H1 (cell line): ENCODE measurements around the gene RGS3. TPM values are rescaled to one million over a fixed set of nuclear protein-coding genes. Genes with fewer than 3 reads are reported as not detected.

Experiments used
- CTCF ChIA-PET: fragments of 300-600 bp; sonication (Branson Sonifier 250); formaldehyde crosslinking; loops from one replicate; lab custom pipeline; 2021; ENCODE audit not compliant: partially characterized antibody; lab: Charles Lee
- POLR2A ChIA-PET: fragments of 300-600 bp; sonication (Branson Sonifier 250); formaldehyde crosslinking; loops from one replicate; lab custom pipeline; 2021; ENCODE audit warnings: inconsistent platforms; ENCODE audit not compliant: partially characterized antibody; lab: Charles Lee
- DNase-seq, 2 experiments: peaks; one replicate each; pipeline versions ENCODE4 v3.0.0 to v3.0.0-alpha.2; 2010 to 2022; ENCODE audit warnings: low spot score in 2 of 2, low read depth in 1 of 2, mixed read lengths in 1 of 2
- FAIRE-seq: peaks from 2 replicates; lab custom pipeline; 2011; peaks lifted over from hg19 to GRCh38; lab: Jason Lieb, UNC
- H2AFZ ChIP-seq: 2 replicates; pipeline ENCODE4 v1.8.1; 2012; ENCODE audit warnings: low read length, inconsistent platforms
- H2AK5ac ChIP-seq: 2 replicates; pipeline ENCODE4 v1.6.1; 2013; ENCODE audit warnings: low read depth, low read length
- H2BK120ac ChIP-seq: replicated peaks from 2 replicates; pipeline ENCODE3; 2013; ENCODE audit warnings: low read depth, low read length, inconsistent platforms
- H2BK12ac ChIP-seq: 2 replicates; pipeline ENCODE4 v1.6.1; 2013; ENCODE audit warnings: low read depth, low read length
- H2BK15ac ChIP-seq: 2 replicates; pipeline ENCODE4 v1.6.1; 2013; ENCODE audit warnings: low read length
- H2BK20ac ChIP-seq: 2 replicates; pipeline ENCODE4 v1.6.1; 2013; ENCODE audit warnings: low read length
- H2BK5ac ChIP-seq: 2 replicates; pipeline ENCODE4 v1.6.1; 2013; ENCODE audit warnings: low read depth, low read length
- H3K14ac ChIP-seq: 2 replicates; pipeline ENCODE4 v1.6.1; 2013; ENCODE audit warnings: inconsistent platforms; ENCODE audit not compliant: insufficient read length
- H3K18ac ChIP-seq: 2 replicates; pipeline ENCODE4 v1.6.1; 2013; ENCODE audit warnings: low read length; ENCODE audit errors: extremely low read depth
- H3K23ac ChIP-seq: 2 replicates; pipeline ENCODE4 v1.6.1; 2013; ENCODE audit warnings: inconsistent platforms; ENCODE audit not compliant: insufficient read length
- H3K23me2 ChIP-seq: 2 replicates; pipeline ENCODE4 v1.6.1; 2013; ENCODE audit warnings: low read depth, low read length
- H3K27ac ChIP-seq: 2 replicates; pipeline ENCODE4 v1.6.1; 2011; ENCODE audit warnings: low read depth, low read length, inconsistent platforms
- H3K27me3 ChIP-seq, 4 experiments: replicated peaks in 1 of 4; 1 replicate in 1 of 4; 2 replicates in 3 of 4; pipeline versions ENCODE4 v1.6.1 to v1.8.1; 2011 to 2013; ENCODE audit warnings: low read length in 3 of 4, mild to moderate bottlenecking in 3 of 4, inconsistent platforms in 2 of 4, mixed read lengths in 2 of 4, moderate library complexity in 1 of 4; ENCODE audit not compliant: control insufficient read depth in 3 of 4, insufficient read depth in 3 of 4; ENCODE audit errors: extremely low read depth in 1 of 4
- H3K36me3 ChIP-seq, 4 experiments: 2 replicates each; pipeline versions ENCODE4 v1.6.1 to v1.8.1; 2011 to 2013; ENCODE audit warnings: mild to moderate bottlenecking in 4 of 4, low read length in 3 of 4, moderate library complexity in 2 of 4, control low read depth in 1 of 4, inconsistent platforms in 1 of 4; ENCODE audit not compliant: insufficient read depth in 4 of 4, control insufficient read depth in 2 of 4
- H3K4ac ChIP-seq: replicated peaks from 2 replicates; pipeline ENCODE3; 2013; ENCODE audit warnings: low read length, low read depth, mixed read lengths, inconsistent platforms; ENCODE audit not compliant: insufficient read length
- H3K4me1 ChIP-seq, 4 experiments: replicated peaks in 1 of 4; 1 replicate in 1 of 4; 2 replicates in 3 of 4; pipeline versions ENCODE4 v1.6.1 to v1.8.1; 2011 to 2013; ENCODE audit warnings: low read length in 3 of 4, inconsistent platforms in 2 of 4, mixed read lengths in 1 of 4; ENCODE audit not compliant: insufficient read depth in 4 of 4, control insufficient read depth in 3 of 4
- H3K4me2 ChIP-seq, 2 experiments: 2 replicates each; pipeline versions ENCODE4 v1.6.1 to v1.8.1; 2011 to 2013; ENCODE audit warnings: low read depth in 2 of 2, low read length in 2 of 2, control low read depth in 1 of 2, inconsistent platforms in 1 of 2, mild to moderate bottlenecking in 1 of 2; ENCODE audit not compliant: insufficient read depth in 1 of 2
- H3K4me3 ChIP-seq, 4 experiments: fragments of 200-600, 300-600 bp in 1 of 4; sonication (generic), shearing (Covaris generic), sonication (Bioruptor Twin) in 1 of 4; 2 replicates each; pipeline versions ENCODE4 v1.5.1 to v1.8.1; 2011 to 2016; ENCODE audit warnings: low read length in 4 of 4, low read depth in 3 of 4, control low read depth in 2 of 4, inconsistent platforms in 2 of 4, mild to moderate bottlenecking in 2 of 4, mixed read lengths in 1 of 4, moderate library complexity in 1 of 4; ENCODE audit not compliant: insufficient read depth in 2 of 4; ENCODE audit errors: extremely low read depth in 1 of 4
- H3K56ac ChIP-seq: replicated peaks from 2 replicates; pipeline ENCODE3; 2013; ENCODE audit warnings: low read depth, mild to moderate bottlenecking, mixed read lengths, low read length, inconsistent platforms; ENCODE audit not compliant: insufficient read length
- H3K79me1 ChIP-seq: 2 replicates; pipeline ENCODE4 v1.6.1; 2013; ENCODE audit warnings: low read depth, low read length, control low read depth
- H3K79me2 ChIP-seq, 2 experiments: 2 replicates each; pipeline versions ENCODE4 v1.6.1 to v1.8.1; 2012 to 2013; ENCODE audit warnings: low read length in 2 of 2, mild to moderate bottlenecking in 2 of 2, inconsistent platforms in 1 of 2; ENCODE audit not compliant: insufficient read depth in 2 of 2, control insufficient read depth in 1 of 2
- H3K9ac ChIP-seq, 4 experiments: replicated peaks in 1 of 4; 1 replicate in 1 of 4; 2 replicates in 3 of 4; pipeline versions ENCODE4 v1.6.1 to v1.8.1; 2011 to 2013; ENCODE audit warnings: low read depth in 3 of 4, low read length in 3 of 4, control low read depth in 2 of 4, mild to moderate bottlenecking in 2 of 4, moderate library complexity in 2 of 4, inconsistent platforms in 1 of 4; ENCODE audit errors: extremely low read depth in 1 of 4
- H3K9me3 ChIP-seq, 2 experiments: 2 replicates each; pipeline versions ENCODE4 v1.6.1 to v1.8.1; 2012 to 2013; ENCODE audit warnings: mild to moderate bottlenecking in 2 of 2, moderate library complexity in 2 of 2, control low read depth in 1 of 2, inconsistent platforms in 1 of 2, low read depth in 1 of 2, low read length in 1 of 2, mixed read lengths in 1 of 2; ENCODE audit not compliant: insufficient read depth in 2 of 2
- H4K20me1 ChIP-seq, 2 experiments: replicated peaks in 1 of 2; 2 replicates each; pipeline versions ENCODE3 to v1.8.1; 2011 to 2013; ENCODE audit warnings: inconsistent platforms in 2 of 2, low read length in 2 of 2, mild to moderate bottlenecking in 1 of 2; ENCODE audit not compliant: insufficient read depth in 2 of 2, control insufficient read depth in 1 of 2
- H4K5ac ChIP-seq: 2 replicates; pipeline ENCODE4 v1.6.1; 2013; ENCODE audit warnings: low read length, low read depth, mixed read lengths, inconsistent platforms; ENCODE audit not compliant: insufficient read length
- H4K8ac ChIP-seq: 2 replicates; pipeline ENCODE4 v1.8.0; 2013; ENCODE audit warnings: mild to moderate bottlenecking, moderate library complexity, low read length, inconsistent platforms; ENCODE audit not compliant: insufficient read depth; ENCODE audit errors: extremely low read depth
- H4K91ac ChIP-seq: replicated peaks from 2 replicates; pipeline ENCODE3; 2013; ENCODE audit warnings: low read length, mixed read lengths, inconsistent platforms; ENCODE audit not compliant: insufficient read length
- ASH2L ChIP-seq: fragments of 200-600, 300-600 bp; sonication (generic); IDR thresholded peaks from one replicate; pipeline ENCODE4 v1.7.1; 2017; ENCODE audit warnings: low read length
- POU5F1 ChIP-seq: IDR thresholded peaks from 2 replicates; pipeline ENCODE4 v1.6.1; 2011; ENCODE audit warnings: low read depth, mild to moderate bottlenecking, low read length, moderate library complexity
- SUZ12 ChIP-seq: fragments of 200-600 bp; sonication (generic); IDR thresholded peaks from 2 replicates; pipeline ENCODE4 v1.6.1; 2012; ENCODE audit warnings: mild to moderate bottlenecking, inconsistent platforms, low read length, moderate library complexity, mixed read lengths
- WGBS, 2 experiments: shearing (Covaris generic) in 1 of 2; methylation state at CpG; one replicate each; pipeline versions ENCODE4 v1.1.6 to v1.1.7; 2013 to 2015; ENCODE audit warnings: low lambda C conversion rate in 2 of 2, mixed read lengths in 2 of 2, inconsistent platforms in 1 of 2, low coverage in 1 of 2, missing lambda C conversion rate in 1 of 2; ENCODE audit not compliant: insufficient replicate concordance in 2 of 2, insufficient coverage in 1 of 2, insufficient read length in 1 of 2; ENCODE audit errors: extremely low coverage in 1 of 2, missing lambda C conversion rate in 1 of 2; 5-methylcytosine and 5-hydroxymethylcytosine counted together
- polyA plus RNA-seq, 7 experiments: library from polyadenylated mRNA; depleted of rRNA in 3 of 7; stranded (reverse) in 5 of 7; unstranded in 2 of 7; fragments of >200 nt in 5 of 7; fragments of 200-250 nt in 2 of 7; gene quantifications; 1 replicate in 5 of 7; 2 replicates in 1 of 7; 4 replicates in 1 of 7; pipeline versions ENCODE4 v1.2.1 to v1.2.3, GENCODE V29; 2011 to 2013; ENCODE audit warnings: missing spikeins in 2 of 7, mixed read lengths in 2 of 7
- total RNA-seq: library from RNA; stranded (reverse); fragmentation: NEBNext Ultra II Directional; extraction: Animal tissue kit (Norgen Biotek cat#: 25700); gene quantifications from 2 replicates; pipeline ENCODE4 v1.2.1, GENCODE V29; 2021

Gene RGS3
- total and polyA plus RNA-seq, 2 of the 8 experiments (the other 6 are each of a cell fraction or from before 2014, with no cell fraction given), result 12.6 to 18.2 TPM

- DNase-seq (no peak), FAIRE-seq (no peak)
- Histone ChIP-seq H2BK5ac (no peak overlapping the region), H2BK12ac (no peak overlapping the region), H3K56ac (no peak overlapping the region), H3K79me1 (no peaks in the 10 kb centered on the region), H2BK15ac (no peak overlapping the region), H3K36me3 (no peaks in the 10 kb centered on the region), H3K23me2 (no peaks in the 10 kb centered on the region), H2AK5ac (no peak overlapping the region), H3K9me3 (no peaks in the 10 kb centered on the region), H3K79me2 (no peaks in the 10 kb centered on the region), H4K8ac (no peak overlapping the region), H2BK120ac (no peak overlapping the region), H2AFZ (no peak overlapping the region), H3K4me3 (no peak overlapping the region), H4K20me1 (no peaks in the 10 kb centered on the region), H3K4ac (no peak overlapping the region), H3K23ac (no peak overlapping the region), H3K4me2 (peak overlapping the region in 1 of 2 experiments; percentile 18; a peak in 1 of 4 replicates), H3K27ac (no peak overlapping the region), H3K9ac (no peak overlapping the region), H4K5ac (no peak overlapping the region), H3K4me1 (peaks cover 0 to 8% (median 4%) of the 10 kb centered on the region in 4 experiments; a peak in 4 of 7 replicates), H4K91ac (no peak overlapping the region), H2BK20ac (no peak overlapping the region), H3K18ac (no peak overlapping the region; the same call in 1 of the 2 replicates), H3K27me3 (no peaks in the 10 kb centered on the region), H3K14ac (no peak overlapping the region)
- ChIA-PET CTCF (interaction anchor here (0.9 to 1.9 kb wide), 7 partner anchors 9 to 109 kb away, joined by 3 to 6 read pairs (median 4); no protein-coding TSS in a partner anchor), POLR2A (interaction anchor here (0.7 to 2.0 kb wide), 4 partner anchors 15 to 588 kb away, joined by 3 to 9 read pairs (median 4); no protein-coding TSS in a partner anchor)
- WGBS, 2 experiments, result 83% methylated on average over 11 of the region's 11 CpGs; no CpG with 5 or more reads in 1 of the 2 experiments
- TF ChIP-seq ASH2L (no peak), POU5F1 (no peak), SUZ12 (0 out of 2 replicates have a peak, but pooled peaks have one; percentile 5)
These were observed 84.9 kb downstream of the RGS3 start for GRCh38 chr9:113548221-113549041.
